Panc1 (cell line): Measurements from ENCODE around the gene PLD1.

Source experiments
- POLR2AphosphoS5 ChIP-seq: IDR thresholded peaks from 2 replicates; pipeline ENCODE4 v1.6.1; 2012; ENCODE audit warnings: mild to moderate bottlenecking, low read depth, low read length, moderate library complexity
- SIN3A ChIP-seq: IDR thresholded peaks from 2 replicates; pipeline ENCODE4 v1.6.1; 2012; ENCODE audit warnings: low read depth, mild to moderate bottlenecking, low read length, moderate library complexity, borderline replicate concordance; ENCODE audit not compliant: insufficient read depth
- TF ChIP-seq, protein P1 (sequence below): fragments of 450-650 bp; IDR thresholded peaks from 2 replicates; pipeline ENCODE4 v1.5.1; 2017; ENCODE audit warnings: mild to moderate bottlenecking
- TF ChIP-seq, protein P2 (sequence below), 2 experiments: IDR thresholded peaks; 2 replicates each; pipeline ENCODE4 v1.6.1; 2011 to 2012; ENCODE audit warnings: low read depth in 2 of 2, control low read depth in 1 of 2, low read length in 1 of 2, mild to moderate bottlenecking in 1 of 2, moderate library complexity in 1 of 2; ENCODE audit not compliant: insufficient read depth in 1 of 2

DNA sequence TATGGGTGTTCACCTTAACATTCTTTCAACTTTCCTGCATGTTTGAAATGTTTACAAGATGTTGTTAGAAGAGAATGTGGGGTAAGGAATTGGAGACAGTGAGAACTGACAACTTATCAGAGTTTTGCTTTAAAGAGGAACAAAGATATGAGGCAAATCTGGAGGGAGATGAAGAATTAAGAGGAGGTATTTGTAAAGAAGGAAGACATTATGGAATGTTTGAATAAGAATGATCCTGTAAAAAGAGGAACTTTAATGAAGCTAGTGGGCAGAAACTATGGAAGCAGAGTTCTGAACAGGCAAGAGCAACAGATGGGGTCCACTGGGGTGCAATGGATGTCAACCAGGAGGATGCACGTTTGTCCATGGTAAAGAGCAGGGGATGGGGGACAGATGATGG lies 27.7 kb downstream of the PLD1 start:
- TF ChIP-seq, protein P1, sequence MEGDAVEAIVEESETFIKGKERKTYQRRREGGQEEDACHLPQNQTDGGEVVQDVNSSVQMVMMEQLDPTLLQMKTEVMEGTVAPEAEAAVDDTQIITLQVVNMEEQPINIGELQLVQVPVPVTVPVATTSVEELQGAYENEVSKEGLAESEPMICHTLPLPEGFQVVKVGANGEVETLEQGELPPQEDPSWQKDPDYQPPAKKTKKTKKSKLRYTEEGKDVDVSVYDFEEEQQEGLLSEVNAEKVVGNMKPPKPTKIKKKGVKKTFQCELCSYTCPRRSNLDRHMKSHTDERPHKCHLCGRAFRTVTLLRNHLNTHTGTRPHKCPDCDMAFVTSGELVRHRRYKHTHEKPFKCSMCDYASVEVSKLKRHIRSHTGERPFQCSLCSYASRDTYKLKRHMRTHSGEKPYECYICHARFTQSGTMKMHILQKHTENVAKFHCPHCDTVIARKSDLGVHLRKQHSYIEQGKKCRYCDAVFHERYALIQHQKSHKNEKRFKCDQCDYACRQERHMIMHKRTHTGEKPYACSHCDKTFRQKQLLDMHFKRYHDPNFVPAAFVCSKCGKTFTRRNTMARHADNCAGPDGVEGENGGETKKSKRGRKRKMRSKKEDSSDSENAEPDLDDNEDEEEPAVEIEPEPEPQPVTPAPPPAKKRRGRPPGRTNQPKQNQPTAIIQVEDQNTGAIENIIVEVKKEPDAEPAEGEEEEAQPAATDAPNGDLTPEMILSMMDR = no peak
- TF ChIP-seq, protein P2, sequence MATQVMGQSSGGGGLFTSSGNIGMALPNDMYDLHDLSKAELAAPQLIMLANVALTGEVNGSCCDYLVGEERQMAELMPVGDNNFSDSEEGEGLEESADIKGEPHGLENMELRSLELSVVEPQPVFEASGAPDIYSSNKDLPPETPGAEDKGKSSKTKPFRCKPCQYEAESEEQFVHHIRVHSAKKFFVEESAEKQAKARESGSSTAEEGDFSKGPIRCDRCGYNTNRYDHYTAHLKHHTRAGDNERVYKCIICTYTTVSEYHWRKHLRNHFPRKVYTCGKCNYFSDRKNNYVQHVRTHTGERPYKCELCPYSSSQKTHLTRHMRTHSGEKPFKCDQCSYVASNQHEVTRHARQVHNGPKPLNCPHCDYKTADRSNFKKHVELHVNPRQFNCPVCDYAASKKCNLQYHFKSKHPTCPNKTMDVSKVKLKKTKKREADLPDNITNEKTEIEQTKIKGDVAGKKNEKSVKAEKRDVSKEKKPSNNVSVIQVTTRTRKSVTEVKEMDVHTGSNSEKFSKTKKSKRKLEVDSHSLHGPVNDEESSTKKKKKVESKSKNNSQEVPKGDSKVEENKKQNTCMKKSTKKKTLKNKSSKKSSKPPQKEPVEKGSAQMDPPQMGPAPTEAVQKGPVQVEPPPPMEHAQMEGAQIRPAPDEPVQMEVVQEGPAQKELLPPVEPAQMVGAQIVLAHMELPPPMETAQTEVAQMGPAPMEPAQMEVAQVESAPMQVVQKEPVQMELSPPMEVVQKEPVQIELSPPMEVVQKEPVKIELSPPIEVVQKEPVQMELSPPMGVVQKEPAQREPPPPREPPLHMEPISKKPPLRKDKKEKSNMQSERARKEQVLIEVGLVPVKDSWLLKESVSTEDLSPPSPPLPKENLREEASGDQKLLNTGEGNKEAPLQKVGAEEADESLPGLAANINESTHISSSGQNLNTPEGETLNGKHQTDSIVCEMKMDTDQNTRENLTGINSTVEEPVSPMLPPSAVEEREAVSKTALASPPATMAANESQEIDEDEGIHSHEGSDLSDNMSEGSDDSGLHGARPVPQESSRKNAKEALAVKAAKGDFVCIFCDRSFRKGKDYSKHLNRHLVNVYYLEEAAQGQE (IDR thresholded peaks at IDR 0.05; ENCODE audit: insufficient read depth in 1 of 2, low read depth in 2 of 2, low read length in 1 of 2) = no peak
- TF ChIP-seq POLR2AphosphoS5 (no peak), SIN3A (no peak)
